GM23338 (cell line): Measurements from ENCODE around the gene PRSS27. TPM values are rescaled to one million over a fixed set of nuclear protein-coding genes. Genes with fewer than 3 reads are reported as not detected.

Experiments
- ATAC-seq: fragments of 200-7000 bp; cut with Tn5 transposase; 3 replicates; pipeline ENCODE4 v1.9.1; 2020
- DNase-seq: peaks from one replicate; pipeline ENCODE4 v3.0.0-alpha.2; 2015; ENCODE audit warnings: low spot score
- H2AFZ ChIP-seq: fragments of 200-600 bp; sonication (generic); 2 replicates; pipeline ENCODE4 v1.8.0; 2016; ENCODE audit warnings: antibody characterized with exemption, mild to moderate bottlenecking, moderate library complexity
- H3F3A ChIP-seq: fragments of 200-600 bp; sonication (generic); replicated peaks from 2 replicates; pipeline ENCODE4 v1.8.0; 2017; ENCODE audit warnings: antibody characterized with exemption, mixed run types, low read depth
- H3K27ac ChIP-seq: fragments of 200-600 bp; sonication (generic); 2 replicates; pipeline ENCODE4 v1.6.1; 2016; ENCODE audit warnings: low read depth
- H3K27me3 ChIP-seq: fragments of 200-600 bp; sonication (generic); 2 replicates; pipeline ENCODE4 v1.8.0; 2016; ENCODE audit warnings: mild to moderate bottlenecking, mixed run types, moderate library complexity; ENCODE audit not compliant: insufficient read depth
- H3K36me3 ChIP-seq: fragments of 200-600 bp; sonication (generic); 2 replicates; pipeline ENCODE4 v1.8.0; 2016; ENCODE audit warnings: mild to moderate bottlenecking; ENCODE audit not compliant: insufficient read depth
- H3K4me1 ChIP-seq: fragments of 200-600 bp; sonication (generic); 2 replicates; pipeline ENCODE4 v1.8.0; 2016; ENCODE audit warnings: mild to moderate bottlenecking, moderate library complexity; ENCODE audit not compliant: insufficient read depth
- H3K4me2 ChIP-seq: fragments of 200-600 bp; sonication (generic); 2 replicates; pipeline ENCODE4 v1.7.1; 2017; ENCODE audit warnings: mixed run types
- H3K4me3 ChIP-seq: fragments of 200-600 bp; sonication (generic); 2 replicates; pipeline ENCODE4 v1.6.1; 2016; ENCODE audit warnings: mixed run types
- H3K79me2 ChIP-seq: fragments of 200-600 bp; sonication (generic); replicated peaks from 2 replicates; pipeline ENCODE4 v1.8.0; 2017; ENCODE audit warnings: mild to moderate bottlenecking; ENCODE audit not compliant: insufficient read depth
- H3K9me2 ChIP-seq: fragments of 200-600 bp; sonication (generic); 2 replicates; pipeline ENCODE4 v1.8.0; 2017; ENCODE audit not compliant: insufficient read depth
- H4K20me1 ChIP-seq: fragments of 200-600 bp; sonication (generic); replicated peaks from 2 replicates; pipeline ENCODE4 v1.8.0; 2017; ENCODE audit warnings: mild to moderate bottlenecking; ENCODE audit not compliant: insufficient read depth
- H3K27ac Mint-ChIP-seq: 2 replicates; pipeline ENCODE4 v1.8.0; 2020; ENCODE audit warnings: inconsistent platforms, mild to moderate bottlenecking, moderate library complexity, mixed read lengths
- H3K27me3 Mint-ChIP-seq: 3 replicates; pipeline ENCODE4 v1.8.0; 2022; ENCODE audit warnings: low read depth, mild to moderate bottlenecking, moderate library complexity, mixed read lengths, inconsistent platforms; ENCODE audit not compliant: insufficient read depth, poor library complexity
- H3K36me3 Mint-ChIP-seq: 3 replicates; pipeline ENCODE4 v1.8.0; 2021; ENCODE audit warnings: low read depth, mild to moderate bottlenecking, inconsistent platforms, moderate library complexity, mixed read lengths
- H3K4me1 Mint-ChIP-seq: 3 replicates; pipeline ENCODE4 v1.8.0; 2020; ENCODE audit warnings: mild to moderate bottlenecking, inconsistent platforms, mixed read lengths
- H3K4me3 Mint-ChIP-seq: 3 replicates; pipeline ENCODE4 v1.8.0; 2021; ENCODE audit warnings: moderate library complexity, mild to moderate bottlenecking, inconsistent platforms, mixed read lengths
- H3K9me3 Mint-ChIP-seq: 3 replicates; pipeline ENCODE4 v1.8.0; 2020; ENCODE audit warnings: moderate library complexity, mild to moderate bottlenecking, inconsistent platforms, mixed read lengths
- CREB1 ChIP-seq: fragments of 250-450 bp; sonication (Bioruptor Pico); IDR thresholded peaks from 2 replicates; pipeline ENCODE4 v1.5.0; 2020; ENCODE audit warnings: low read depth, mild to moderate bottlenecking, moderate library complexity
- CTCF ChIP-seq, 2 experiments: fragments of 200-600 bp in 1 of 2; sonication (generic) in 1 of 2; conservative IDR thresholded peaks; 2 replicates each; pipeline versions ENCODE4 v1.5.1 to v1.6.1; 2016 to 2017; ENCODE audit warnings: antibody characterized with exemption in 2 of 2, low read depth in 2 of 2, mild to moderate bottlenecking in 2 of 2, moderate library complexity in 1 of 2
- EZH2 ChIP-seq: fragments of 200-600 bp; sonication (generic); IDR thresholded peaks from one replicate; pipeline ENCODE4 v1.8.0; 2017; ENCODE audit warnings: antibody characterized with exemption, mild to moderate bottlenecking, low read depth; ENCODE audit not compliant: unreplicated experiment
- EZH2phosphoT487 ChIP-seq: fragments of 200-600 bp; sonication (generic); IDR thresholded peaks from one replicate; pipeline ENCODE4 v1.8.1; 2018; ENCODE audit warnings: antibody characterized with exemption; ENCODE audit not compliant: unreplicated experiment
- JUNB ChIP-seq: IDR thresholded peaks from one replicate; pipeline ENCODE4 v1.6.1; 2016; ENCODE audit warnings: antibody characterized with exemption; ENCODE audit not compliant: unreplicated experiment
- NANOG ChIP-seq: IDR thresholded peaks from 2 replicates; pipeline ENCODE4 v1.6.1; 2016; ENCODE audit warnings: antibody characterized with exemption, borderline replicate concordance
- POLR2AphosphoS5 ChIP-seq: IDR thresholded peaks from 2 replicates; pipeline ENCODE4 v1.6.1; 2016; ENCODE audit warnings: antibody characterized with exemption, low read depth
- REST ChIP-seq: IDR thresholded peaks from one replicate; pipeline ENCODE4 v1.6.1; 2018; ENCODE audit warnings: antibody characterized with exemption; ENCODE audit not compliant: unreplicated experiment
- STAT1 ChIP-seq: IDR thresholded peaks from one replicate; pipeline ENCODE4 v1.6.1; 2016; ENCODE audit warnings: antibody characterized with exemption; ENCODE audit not compliant: unreplicated experiment
- ZNF114 ChIP-seq: fragments of 250-450 bp; sonication (Bioruptor Pico); IDR thresholded peaks from 2 replicates; pipeline ENCODE4 v1.5.0; 2020; ENCODE audit warnings: mild to moderate bottlenecking, moderate library complexity
- ZNF331 ChIP-seq: fragments of 250-450 bp; sonication (Bioruptor Pico); IDR thresholded peaks from 2 replicates; pipeline ENCODE4 v1.5.0; 2020; ENCODE audit warnings: low read depth, mild to moderate bottlenecking, moderate library complexity
- polyA plus RNA-seq: library from polyadenylated mRNA; unstranded; fragments of >200 nt; fragmentation: Nextera tagmentation; extraction: Ambion mirVana; gene quantifications from 2 replicates; pipeline ENCODE4 v1.2.1, GENCODE V29; 2016
- total RNA-seq: library from RNA; depleted of rRNA; stranded (reverse); fragments of >200 nt; shearing (Covaris generic); gene quantifications from 2 replicates; pipeline ENCODE4 v1.2.3, GENCODE V29; 2014
- TF ChIP-seq, protein P1 (sequence below): fragments of 250-450 bp; sonication (Bioruptor Pico); IDR thresholded peaks from 2 replicates; pipeline ENCODE4 v1.5.0; 2020; ENCODE audit warnings: mild to moderate bottlenecking, moderate library complexity
- TF ChIP-seq, protein P2 (sequence below): IDR thresholded peaks from 2 replicates; pipeline ENCODE4 v1.6.1; 2016; ENCODE audit warnings: antibody characterized with exemption

Gene PRSS27
- total and polyA plus RNA-seq, 2 experiments from 2014 or later = 0.73 to 1.6 TPM

DNA sequence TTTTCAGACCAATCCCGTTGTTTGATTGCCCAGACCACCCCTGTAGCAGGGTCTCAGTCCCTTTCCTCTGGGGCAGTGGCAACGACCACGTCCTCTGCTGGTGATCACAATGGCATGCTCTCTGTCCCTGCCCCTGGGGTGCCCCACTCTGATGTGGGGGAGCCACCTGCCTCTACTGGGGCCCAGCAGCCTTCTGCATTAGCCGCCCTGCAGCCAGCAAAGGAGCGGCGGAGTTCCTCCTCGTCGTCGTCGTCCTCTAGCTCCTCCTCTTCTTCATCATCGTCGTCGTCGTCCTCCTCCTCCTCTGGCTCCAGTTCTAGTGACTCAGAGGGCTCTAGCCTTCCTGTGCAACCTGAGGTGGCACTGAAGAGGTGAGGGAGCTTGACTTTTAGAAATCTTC lies 47.9 kb upstream of the PRSS27 start:
- Mint-ChIP-seq H3K36me3 (peaks cover 99% of the 10 kb centered on the region), H3K4me3 (peak overlapping the region; percentile 29; the same call in 1 of the 3 replicates), H3K27ac (no peak overlapping the region; the same call in 1 of the 2 replicates), H3K27me3 (peaks cover 69% of the 10 kb centered on the region), H3K4me1 (peaks cover 37% of the 10 kb centered on the region), H3K9me3 (peaks cover 38% of the 10 kb centered on the region)
- Histone ChIP-seq H3K4me3 (no peak overlapping the region), H3K36me3 (peaks cover 61% of the 10 kb centered on the region), H3K4me1 (no peaks in the 10 kb centered on the region), H3F3A (peaks cover 78% of the 10 kb centered on the region), H2AFZ (no peak overlapping the region), H3K79me2 (peaks cover 58% of the 10 kb centered on the region), H3K27me3 (no peaks in the 10 kb centered on the region), H3K4me2 (no peak overlapping the region), H3K27ac (0 out of 2 replicates have a peak overlapping the region, but pooled peaks have one; percentile 19), H4K20me1 (peaks cover 22% of the 10 kb centered on the region), H3K9me2 (peaks cover 28% of the 10 kb centered on the region)
- TF ChIP-seq JUNB (no peak), ZNF114 (no peak), STAT1 (no peak), POLR2AphosphoS5 (no peak), CREB1 (CRISPR knock-in tag) (no peak), EZH2phosphoT487 (no peak), NANOG (no peak), CTCF (conservative IDR thresholded peaks at IDR 0.05; ENCODE audit: low read depth in 2 of 2) (no peak), REST (no peak), ZNF331 (CRISPR knock-in tag) (no peak), EZH2 (no peak)
- TF ChIP-seq, protein P1, sequence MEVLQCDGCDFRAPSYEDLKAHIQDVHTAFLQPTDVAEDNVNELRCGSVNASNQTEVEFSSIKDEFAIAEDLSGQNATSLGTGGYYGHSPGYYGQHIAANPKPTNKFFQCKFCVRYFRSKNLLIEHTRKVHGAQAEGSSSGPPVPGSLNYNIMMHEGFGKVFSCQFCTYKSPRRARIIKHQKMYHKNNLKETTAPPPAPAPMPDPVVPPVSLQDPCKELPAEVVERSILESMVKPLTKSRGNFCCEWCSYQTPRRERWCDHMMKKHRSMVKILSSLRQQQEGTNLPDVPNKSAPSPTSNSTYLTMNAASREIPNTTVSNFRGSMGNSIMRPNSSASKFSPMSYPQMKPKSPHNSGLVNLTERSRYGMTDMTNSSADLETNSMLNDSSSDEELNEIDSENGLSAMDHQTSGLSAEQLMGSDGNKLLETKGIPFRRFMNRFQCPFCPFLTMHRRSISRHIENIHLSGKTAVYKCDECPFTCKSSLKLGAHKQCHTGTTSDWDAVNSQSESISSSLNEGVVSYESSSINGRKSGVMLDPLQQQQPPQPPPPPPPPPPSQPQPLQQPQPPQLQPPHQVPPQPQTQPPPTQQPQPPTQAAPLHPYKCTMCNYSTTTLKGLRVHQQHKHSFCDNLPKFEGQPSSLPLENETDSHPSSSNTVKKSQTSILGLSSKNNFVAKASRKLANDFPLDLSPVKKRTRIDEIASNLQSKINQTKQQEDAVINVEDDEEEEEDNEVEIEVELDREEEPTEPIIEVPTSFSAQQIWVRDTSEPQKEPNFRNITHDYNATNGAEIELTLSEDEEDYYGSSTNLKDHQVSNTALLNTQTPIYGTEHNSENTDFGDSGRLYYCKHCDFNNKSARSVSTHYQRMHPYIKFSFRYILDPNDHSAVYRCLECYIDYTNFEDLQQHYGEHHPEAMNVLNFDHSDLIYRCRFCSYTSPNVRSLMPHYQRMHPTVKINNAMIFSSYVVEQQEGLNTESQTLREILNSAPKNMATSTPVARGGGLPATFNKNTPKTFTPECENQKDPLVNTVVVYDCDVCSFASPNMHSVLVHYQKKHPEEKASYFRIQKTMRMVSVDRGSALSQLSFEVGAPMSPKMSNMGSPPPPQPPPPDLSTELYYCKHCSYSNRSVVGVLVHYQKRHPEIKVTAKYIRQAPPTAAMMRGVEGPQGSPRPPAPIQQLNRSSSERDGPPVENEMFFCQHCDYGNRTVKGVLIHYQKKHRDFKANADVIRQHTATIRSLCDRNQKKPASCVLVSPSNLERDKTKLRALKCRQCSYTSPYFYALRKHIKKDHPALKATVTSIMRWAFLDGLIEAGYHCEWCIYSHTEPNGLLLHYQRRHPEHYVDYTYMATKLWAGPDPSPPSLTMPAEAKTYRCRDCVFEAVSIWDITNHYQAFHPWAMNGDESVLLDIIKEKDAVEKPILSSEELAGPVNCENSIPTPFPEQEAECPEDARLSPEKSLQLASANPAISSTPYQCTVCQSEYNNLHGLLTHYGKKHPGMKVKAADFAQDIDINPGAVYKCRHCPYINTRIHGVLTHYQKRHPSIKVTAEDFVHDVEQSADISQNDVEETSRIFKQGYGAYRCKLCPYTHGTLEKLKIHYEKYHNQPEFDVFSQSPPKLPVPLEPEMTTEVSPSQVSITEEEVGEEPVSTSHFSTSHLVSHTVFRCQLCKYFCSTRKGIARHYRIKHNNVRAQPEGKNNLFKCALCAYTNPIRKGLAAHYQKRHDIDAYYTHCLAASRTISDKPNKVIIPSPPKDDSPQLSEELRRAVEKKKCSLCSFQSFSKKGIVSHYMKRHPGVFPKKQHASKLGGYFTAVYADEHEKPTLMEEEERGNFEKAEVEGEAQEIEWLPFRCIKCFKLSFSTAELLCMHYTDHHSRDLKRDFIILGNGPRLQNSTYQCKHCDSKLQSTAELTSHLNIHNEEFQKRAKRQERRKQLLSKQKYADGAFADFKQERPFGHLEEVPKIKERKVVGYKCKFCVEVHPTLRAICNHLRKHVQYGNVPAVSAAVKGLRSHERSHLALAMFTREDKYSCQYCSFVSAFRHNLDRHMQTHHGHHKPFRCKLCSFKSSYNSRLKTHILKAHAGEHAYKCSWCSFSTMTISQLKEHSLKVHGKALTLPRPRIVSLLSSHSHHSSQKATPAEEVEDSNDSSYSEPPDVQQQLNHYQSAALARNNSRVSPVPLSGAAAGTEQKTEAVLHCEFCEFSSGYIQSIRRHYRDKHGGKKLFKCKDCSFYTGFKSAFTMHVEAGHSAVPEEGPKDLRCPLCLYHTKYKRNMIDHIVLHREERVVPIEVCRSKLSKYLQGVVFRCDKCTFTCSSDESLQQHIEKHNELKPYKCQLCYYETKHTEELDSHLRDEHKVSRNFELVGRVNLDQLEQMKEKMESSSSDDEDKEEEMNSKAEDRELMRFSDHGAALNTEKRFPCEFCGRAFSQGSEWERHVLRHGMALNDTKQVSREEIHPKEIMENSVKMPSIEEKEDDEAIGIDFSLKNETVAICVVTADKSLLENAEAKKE (CRISPR knock-in tag) = no peak
- TF ChIP-seq, protein P2, sequence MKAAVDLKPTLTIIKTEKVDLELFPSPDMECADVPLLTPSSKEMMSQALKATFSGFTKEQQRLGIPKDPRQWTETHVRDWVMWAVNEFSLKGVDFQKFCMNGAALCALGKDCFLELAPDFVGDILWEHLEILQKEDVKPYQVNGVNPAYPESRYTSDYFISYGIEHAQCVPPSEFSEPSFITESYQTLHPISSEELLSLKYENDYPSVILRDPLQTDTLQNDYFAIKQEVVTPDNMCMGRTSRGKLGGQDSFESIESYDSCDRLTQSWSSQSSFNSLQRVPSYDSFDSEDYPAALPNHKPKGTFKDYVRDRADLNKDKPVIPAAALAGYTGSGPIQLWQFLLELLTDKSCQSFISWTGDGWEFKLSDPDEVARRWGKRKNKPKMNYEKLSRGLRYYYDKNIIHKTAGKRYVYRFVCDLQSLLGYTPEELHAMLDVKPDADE = no peak
- no peak for DNase-seq
- ATAC-seq = no peak
